Nephron (organoid): ENCODE data around the gene ZNF264.

Experiments used
- H3K27ac Mint-ChIP-seq, 3 experiments: 2 replicates each; pipeline ENCODE4 v1.8.0; 2020; ENCODE audit warnings: mixed read lengths in 3 of 3, mild to moderate bottlenecking in 2 of 3, moderate library complexity in 1 of 3
- H3K27me3 Mint-ChIP-seq: 2 replicates; pipeline ENCODE4 v1.8.0; 2021; ENCODE audit warnings: low read depth, mild to moderate bottlenecking, moderate library complexity, mixed read lengths
- H3K36me3 Mint-ChIP-seq: 2 replicates; pipeline ENCODE4 v1.8.0; 2020; ENCODE audit warnings: low read depth, mixed read lengths
- H3K4me1 Mint-ChIP-seq: 2 replicates; pipeline ENCODE4 v1.8.0; 2020; ENCODE audit warnings: mixed read lengths
- H3K4me3 Mint-ChIP-seq, 3 experiments: 2 replicates each; pipeline ENCODE4 v1.8.0; 2020; ENCODE audit warnings: mild to moderate bottlenecking in 3 of 3, mixed read lengths in 3 of 3, moderate library complexity in 2 of 3
- H3K9me3 Mint-ChIP-seq: 2 replicates; pipeline ENCODE4 v1.8.0; 2020; ENCODE audit warnings: mixed read lengths
- CTCF ChIP-seq, 3 experiments: fragments of 200-600 bp; sonication (generic); IDR thresholded peaks; one replicate each; pipeline ENCODE4 v1.5.0; 2021; ENCODE audit warnings: antibody characterized with exemption in 3 of 3; ENCODE audit not compliant: unreplicated experiment in 3 of 3

ZNF264 gene

DNA sequence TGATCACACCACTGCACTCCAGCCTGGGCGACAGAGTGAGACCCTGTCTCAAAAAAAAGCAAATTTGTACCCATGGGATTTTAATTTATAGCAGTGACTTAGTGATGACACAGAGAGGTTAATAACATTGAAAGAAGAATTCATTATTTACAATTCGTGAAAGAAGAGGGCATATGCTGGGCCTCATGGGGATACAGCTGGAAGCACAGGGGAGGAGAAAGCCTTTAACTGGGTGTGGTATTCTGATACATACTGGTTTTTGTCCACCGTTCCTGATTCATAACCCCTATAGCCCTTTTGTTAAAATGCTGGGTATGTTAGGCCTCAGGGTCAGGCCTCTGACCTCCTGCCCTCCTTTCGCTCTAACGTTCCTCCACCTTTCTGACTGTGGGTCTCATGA, 10.9 kb downstream of the ZNF264 start:
- H3K9me3 Mint-ChIP-seq = no peaks in the 10 kb centered on the region
- peaks cover 4% of the 10 kb centered on the region for H3K27me3 Mint-ChIP-seq
- H3K27ac Mint-ChIP-seq = no peak overlapping the region
- no peak overlapping the region for H3K4me3 Mint-ChIP-seq
- no peaks in the 10 kb centered on the region for H3K4me1 Mint-ChIP-seq
- peaks cover 85% of the 10 kb centered on the region for H3K36me3 Mint-ChIP-seq
- TF ChIP-seq CTCF (IDR thresholded peaks at IDR 0.05; ENCODE audit: unreplicated experiment in 3 of 3) = no peak

- Mint-ChIP-seq H3K36me3 (peaks cover 68% of the 10 kb centered on the region), H3K27me3 (no peaks in the 10 kb centered on the region), H3K9me3 (no peaks in the 10 kb centered on the region), H3K4me3 (no peak overlapping the region), H3K27ac (no peak overlapping the region), H3K4me1 (no peaks in the 10 kb centered on the region)
- no peak for TF ChIP-seq CTCF (IDR thresholded peaks at IDR 0.05; ENCODE audit: unreplicated experiment in 3 of 3)
These were observed 19.1 kb downstream of the ZNF264 start for GRCh38 chr19:57210381-57210780.

DNA sequence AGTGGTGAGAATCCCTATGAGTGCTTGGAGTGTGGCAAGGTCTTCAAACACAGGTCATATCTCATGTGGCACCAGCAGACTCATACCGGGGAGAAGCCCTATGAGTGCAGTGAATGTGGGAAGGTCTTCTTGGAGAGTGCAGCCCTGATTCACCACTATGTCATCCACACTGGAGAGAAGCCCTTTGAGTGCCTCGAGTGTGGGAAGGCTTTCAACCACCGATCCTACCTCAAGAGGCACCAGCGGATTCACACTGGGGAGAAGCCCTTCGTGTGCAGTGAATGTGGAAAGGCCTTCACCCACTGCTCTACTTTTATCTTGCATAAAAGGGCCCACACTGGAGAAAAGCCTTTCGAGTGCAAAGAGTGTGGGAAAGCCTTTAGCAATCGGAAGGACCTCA, 20.8 kb downstream of the ZNF264 start:
- H3K4me1 Mint-ChIP-seq = no peaks in the 10 kb centered on the region
- no peak for TF ChIP-seq CTCF (IDR thresholded peaks at IDR 0.05; ENCODE audit: unreplicated experiment in 3 of 3)
- H3K36me3 Mint-ChIP-seq = peaks cover 74% of the 10 kb centered on the region
- H3K27ac Mint-ChIP-seq = no peak overlapping the region
- no peaks in the 10 kb centered on the region for H3K27me3 Mint-ChIP-seq
- no peak overlapping the region for H3K4me3 Mint-ChIP-seq
- H3K9me3 Mint-ChIP-seq = no peaks in the 10 kb centered on the region

GRCh38 chr19:57227502-57227901, 36.2 kb downstream of the ZNF264 start:
- H3K9me3 Mint-ChIP-seq = no peaks in the 10 kb centered on the region
- no peaks in the 10 kb centered on the region for H3K27me3 Mint-ChIP-seq
- TF ChIP-seq CTCF (IDR thresholded peaks at IDR 0.05; ENCODE audit: unreplicated experiment in 3 of 3) = no peak
- H3K36me3 Mint-ChIP-seq = no peaks in the 10 kb centered on the region
- no peak overlapping the region for H3K4me3 Mint-ChIP-seq
- no peak overlapping the region for H3K27ac Mint-ChIP-seq
- H3K4me1 Mint-ChIP-seq = no peaks in the 10 kb centered on the region

DNA sequence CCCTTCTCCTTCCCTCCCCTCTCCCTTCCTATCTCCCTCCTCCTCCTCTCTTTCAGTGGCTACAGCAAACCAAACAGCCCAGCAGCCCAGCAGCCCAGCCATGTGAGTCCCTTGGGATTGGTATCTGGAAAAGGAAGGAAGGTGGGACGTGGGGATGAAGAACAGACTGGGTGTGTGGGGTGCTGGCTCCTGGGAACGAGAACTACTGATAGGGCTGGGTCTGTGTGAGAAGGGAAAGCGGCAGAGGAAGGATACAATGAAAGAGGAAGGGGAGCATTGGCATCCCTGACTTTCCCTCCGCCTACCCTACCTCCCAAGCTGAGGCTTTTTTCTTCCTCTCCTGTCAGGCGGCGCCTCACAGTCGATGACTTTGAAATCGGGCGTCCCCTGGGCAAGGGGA, 40.4 kb downstream of the ZNF264 start:
- H3K36me3 Mint-ChIP-seq = no peaks in the 10 kb centered on the region
- no peak overlapping the region for H3K27ac Mint-ChIP-seq
- no peaks in the 10 kb centered on the region for H3K27me3 Mint-ChIP-seq
- H3K9me3 Mint-ChIP-seq = no peaks in the 10 kb centered on the region
- no peaks in the 10 kb centered on the region for H3K4me1 Mint-ChIP-seq
- no peak overlapping the region for H3K4me3 Mint-ChIP-seq
- no peak for TF ChIP-seq CTCF (IDR thresholded peaks at IDR 0.05; ENCODE audit: unreplicated experiment in 3 of 3)

- H3K27ac Mint-ChIP-seq = no peak overlapping the region
- no peak for TF ChIP-seq CTCF (IDR thresholded peaks at IDR 0.05; ENCODE audit: unreplicated experiment in 3 of 3)
- H3K36me3 Mint-ChIP-seq = no peaks in the 10 kb centered on the region
- no peaks in the 10 kb centered on the region for H3K4me1 Mint-ChIP-seq
- no peak overlapping the region for H3K4me3 Mint-ChIP-seq
- no peaks in the 10 kb centered on the region for H3K9me3 Mint-ChIP-seq
- H3K27me3 Mint-ChIP-seq = no peaks in the 10 kb centered on the region
These were observed 41.9 kb downstream of the ZNF264 start for GRCh38 chr19:57233207-57233606.
